ENCODE results near the gene OLFM2.
"Not testable (repeated sequence)": the region's sequence is repeated elsewhere in the genome, so short reads cannot be mapped to it uniquely, and the experiment has no call there.

Gene OLFM2

GRCh38 chr19:9834307-9834725 is 102.0 kb downstream of the OLFM2 start:
- H3K4me1 ChIP-seq (ENCODE audit: insufficient read depth, low read length) = peaks cover 5% of the 10 kb centered on the region; the same call in 1 of the 2 replicates
- peak overlapping the region; percentile 38; the same call in 1 of the 2 replicates for H3K9ac ChIP-seq (ENCODE audit: low read depth, low read length)

GRCh38 chr19:9828551-9829063 is 107.7 kb downstream of the OLFM2 start:
- Histone ChIP-seq H3K9ac (ENCODE audit: low read depth, low read length) (peak overlapping the region; percentile 91), H3K9me3 (ENCODE audit: control insufficient read depth, insufficient read depth, low read length) (no peaks in the 10 kb centered on the region), H3K36me3 (ENCODE audit: insufficient read depth, low read length) (peaks cover 9% of the 10 kb centered on the region), H3K4me1 (ENCODE audit: insufficient read depth, low read length) (no peaks in the 10 kb centered on the region; the same call in 1 of the 2 replicates)

More at GRCh38 chr19:9834307-9834725, 102.0 kb downstream of the OLFM2 start:
- peaks cover 13% of the 10 kb centered on the region for H3K36me3 ChIP-seq (ENCODE audit: insufficient read depth, low read length)
- H3K9me3 ChIP-seq (ENCODE audit: control insufficient read depth, insufficient read depth, low read length) = no peaks in the 10 kb centered on the region

DNA sequence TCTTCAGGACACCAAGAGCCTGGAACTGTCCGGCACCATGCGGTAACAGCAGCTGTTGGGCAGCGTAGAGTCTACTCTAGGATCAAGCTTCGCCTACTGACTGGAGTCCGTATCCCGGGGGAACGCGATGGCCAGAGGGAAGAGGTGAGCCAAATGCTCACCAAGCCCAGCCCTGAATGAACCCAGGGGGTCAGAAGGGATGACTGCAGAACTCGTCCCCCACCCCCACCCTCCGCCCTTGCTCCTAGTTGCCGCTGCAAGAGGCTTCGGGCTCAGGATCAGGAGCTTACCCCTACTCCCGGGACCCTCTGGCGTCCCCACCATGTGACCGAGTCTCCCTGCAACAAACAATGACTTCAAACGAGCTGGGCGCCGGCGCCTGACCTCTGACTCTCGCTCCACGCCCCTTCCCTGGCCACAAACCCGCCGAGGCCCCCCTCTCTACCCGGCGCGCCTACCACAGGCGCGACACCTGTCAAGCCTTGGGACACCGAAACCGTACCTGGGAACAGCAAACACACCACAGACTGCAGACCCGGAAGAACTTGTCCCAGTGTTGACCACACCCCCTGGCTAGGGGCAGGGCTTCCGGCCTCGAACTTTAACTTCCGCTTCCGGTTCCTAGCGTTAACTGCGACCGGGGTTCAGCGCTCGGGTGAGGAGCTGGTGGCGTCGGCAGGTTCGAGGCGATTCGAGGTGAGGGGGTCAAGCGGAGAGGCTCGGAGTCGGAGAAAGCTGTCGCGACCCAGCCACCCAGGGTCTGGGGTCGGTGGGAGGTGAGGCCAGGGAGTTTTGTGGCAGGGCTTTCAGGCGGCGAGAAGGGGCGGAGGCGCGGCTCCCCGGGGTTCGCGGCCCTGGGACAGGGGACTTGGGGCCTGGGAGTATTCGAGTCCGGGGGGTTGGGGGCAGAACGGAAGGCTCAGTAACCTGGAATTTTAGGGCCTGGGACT is 108.8 kb downstream of the OLFM2 start, which contains the start of gene UBL5:
Gene UBL5 (plus strand): TSS at position 630 of the 950 bp plus-strand sequence. CDS start 420 bp downstream, outside the sequence.
- H3K36me3 ChIP-seq (ENCODE audit: insufficient read depth, low read length) = peaks cover 9% of the 10 kb centered on the region
- H3K9ac ChIP-seq (ENCODE audit: low read depth, low read length) = peak within 1 kb of the TSS; percentile 91
- H3K9me3 ChIP-seq (ENCODE audit: control insufficient read depth, insufficient read depth, low read length) = no peaks in the 10 kb centered on the region
- H3K4me1 ChIP-seq (ENCODE audit: insufficient read depth, low read length) = no peaks in the 10 kb centered on the region; the same call in 1 of the 2 replicates

DNA sequence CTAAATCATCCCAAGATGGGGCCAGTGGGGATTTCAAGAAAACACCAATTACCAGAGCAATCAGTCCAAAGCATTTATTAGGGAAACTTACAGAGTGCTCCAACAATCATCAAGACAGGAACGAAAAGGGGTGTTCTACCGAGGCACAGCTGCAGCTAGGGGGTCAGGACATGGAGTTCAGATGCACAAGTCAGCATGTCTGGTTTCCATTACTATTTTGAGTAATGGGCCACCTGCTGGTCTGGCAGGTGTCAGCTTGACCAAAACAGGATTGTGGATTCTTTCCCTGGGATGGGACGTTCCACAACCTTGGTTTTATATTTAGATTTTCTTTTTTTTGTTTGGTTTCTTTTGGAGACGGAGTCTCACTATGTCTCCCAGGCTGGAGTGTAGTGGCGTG is 112.5 kb downstream of the OLFM2 start:
- H3K9ac ChIP-seq (ENCODE audit: low read depth, low read length) = no peak overlapping the region
- H3K4me1 ChIP-seq (ENCODE audit: insufficient read depth, low read length) = no peaks in the 10 kb centered on the region; the same call in 1 of the 2 replicates
- no peaks in the 10 kb centered on the region for H3K36me3 ChIP-seq (ENCODE audit: insufficient read depth, low read length)
- no peaks in the 10 kb centered on the region for H3K9me3 ChIP-seq (ENCODE audit: control insufficient read depth, insufficient read depth, low read length)

GRCh38 chr19:9820034-9820433 is 116.3 kb downstream of the OLFM2 start:
- not testable (repeated sequence) for H3K4me1 ChIP-seq (ENCODE audit: insufficient read depth, low read length); H3K36me3 ChIP-seq (ENCODE audit: insufficient read depth, low read length); H3K9me3 ChIP-seq (ENCODE audit: control insufficient read depth, insufficient read depth, low read length)
- H3K9ac ChIP-seq (ENCODE audit: low read depth, low read length) = peak overlapping the region; percentile 32; the same call in 1 of the 2 replicates

- Histone ChIP-seq H3K9ac (ENCODE audit: low read depth, low read length) (peak overlapping the region; percentile 32; the same call in 1 of the 2 replicates), H3K9me3 (ENCODE audit: control insufficient read depth, insufficient read depth, low read length) (no peaks in the 10 kb centered on the region), H3K4me1 (ENCODE audit: insufficient read depth, low read length) (no peaks in the 10 kb centered on the region), H3K36me3 (ENCODE audit: insufficient read depth, low read length) (no peaks in the 10 kb centered on the region)
Observed at GRCh38 chr19:9819596-9819909, 116.8 kb downstream of the OLFM2 start.

- Histone ChIP-seq H3K4me1 (ENCODE audit: insufficient read depth, low read length) (no peaks in the 10 kb centered on the region), H3K36me3 (ENCODE audit: insufficient read depth, low read length) (no peaks in the 10 kb centered on the region), H3K9ac (ENCODE audit: low read depth, low read length) (peak within 1 kb of the TSS; percentile 74), H3K9me3 (ENCODE audit: control insufficient read depth, insufficient read depth, low read length) (no peaks in the 10 kb centered on the region)
Observed at GRCh38 chr19:9818734-9819595, 117.3 kb downstream of the OLFM2 start, which contains the start of gene FBXL12. Gene FBXL12 (minus strand): TSS chr19:9819079. CDS start chr19:9818813, 266 bp downstream.

- H3K4me1 ChIP-seq (ENCODE audit: insufficient read depth, low read length) = no peaks in the 10 kb centered on the region
- no peaks in the 10 kb centered on the region for H3K36me3 ChIP-seq (ENCODE audit: insufficient read depth, low read length)
- no peaks in the 10 kb centered on the region for H3K9me3 ChIP-seq (ENCODE audit: control insufficient read depth, insufficient read depth, low read length)
- peak overlapping the region; percentile 74 for H3K9ac ChIP-seq (ENCODE audit: low read depth, low read length)
Observed at GRCh38 chr19:9818175-9818733, 118.1 kb downstream of the OLFM2 start.

GRCh38 chr19:9811139-9811538 is 125.2 kb downstream of the OLFM2 start:
- Histone ChIP-seq H3K9me3 (ENCODE audit: control insufficient read depth, insufficient read depth, low read length) (no peaks in the 10 kb centered on the region), H3K4me1 (ENCODE audit: insufficient read depth, low read length) (no peaks in the 10 kb centered on the region), H3K9ac (ENCODE audit: low read depth, low read length) (no peak overlapping the region), H3K36me3 (ENCODE audit: insufficient read depth, low read length) (peaks cover 7% of the 10 kb centered on the region; the same call in 1 of the 2 replicates)

DNA sequence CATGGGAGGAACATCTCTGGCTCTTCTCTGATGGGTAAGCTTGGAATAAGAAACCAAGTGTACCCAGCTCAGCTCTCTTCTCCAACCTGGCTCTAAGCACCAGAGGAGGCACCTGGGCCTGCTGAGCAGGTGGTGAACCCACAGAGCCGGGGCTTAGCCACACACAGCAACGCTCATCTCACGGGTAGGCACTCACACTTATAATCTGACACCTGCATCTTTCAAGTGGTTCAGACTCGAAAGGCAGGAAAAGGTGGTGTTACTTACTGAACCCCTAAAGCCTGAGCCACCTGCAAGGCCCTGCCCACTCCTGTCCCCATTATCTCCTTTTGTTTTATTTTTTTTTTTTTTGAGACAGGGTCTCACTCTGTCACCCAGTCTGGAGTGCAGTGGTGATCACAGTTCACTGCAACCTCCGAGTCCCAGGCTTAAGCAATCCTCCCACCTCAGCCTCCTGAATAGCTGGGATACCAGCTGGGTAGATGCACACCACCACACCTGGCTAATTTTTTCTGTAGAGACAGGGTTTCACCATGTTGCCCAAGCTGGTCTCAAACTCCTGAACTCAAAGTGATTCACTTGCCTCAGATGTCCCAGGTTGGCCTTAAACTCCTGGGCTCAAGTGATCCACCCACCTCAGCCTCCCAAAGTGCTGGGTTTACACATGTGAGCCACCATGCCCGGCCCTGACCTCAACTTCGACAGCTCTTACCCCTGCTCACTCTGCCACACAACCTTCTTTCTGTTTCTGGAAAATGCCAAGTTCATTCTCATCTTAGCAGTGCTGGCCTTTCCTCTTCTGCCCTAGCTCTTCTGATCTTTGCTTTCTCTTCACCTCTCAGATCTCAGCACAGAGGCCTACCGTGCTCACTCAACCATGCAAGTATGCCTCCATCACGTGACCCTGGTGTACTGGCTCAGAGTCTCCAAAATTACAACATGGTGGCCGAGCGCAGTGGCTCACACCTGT is 127.2 kb downstream of the OLFM2 start:
- Histone ChIP-seq H3K4me1 (ENCODE audit: insufficient read depth, low read length) (no peaks in the 10 kb centered on the region), H3K36me3 (ENCODE audit: insufficient read depth, low read length) (peaks cover 7% of the 10 kb centered on the region; the same call in 1 of the 2 replicates), H3K9me3 (ENCODE audit: control insufficient read depth, insufficient read depth, low read length) (no peaks in the 10 kb centered on the region), H3K9ac (ENCODE audit: low read depth, low read length) (no peak overlapping the region)

DNA sequence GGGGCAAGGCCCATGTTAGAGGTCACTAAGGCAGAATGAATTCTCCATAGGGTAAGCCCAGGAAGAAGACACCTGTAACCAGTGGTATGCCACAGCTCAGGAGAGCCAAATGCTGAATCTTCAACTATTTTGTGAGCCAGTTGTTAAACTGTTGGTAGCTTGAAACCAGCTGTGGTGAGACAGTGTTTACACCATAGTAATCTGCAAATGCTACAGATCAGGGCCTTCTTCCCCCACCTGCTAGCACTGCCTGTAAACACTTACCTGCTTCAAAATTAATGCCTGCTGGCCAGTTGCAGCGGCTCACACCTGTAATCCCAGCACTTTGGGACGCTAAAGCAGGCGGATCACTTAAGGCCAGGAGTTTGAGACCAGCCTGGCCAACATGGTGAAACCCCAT is 129.5 kb downstream of the OLFM2 start:
- no peak overlapping the region for H3K9ac ChIP-seq (ENCODE audit: low read depth, low read length)
- no peaks in the 10 kb centered on the region for H3K4me1 ChIP-seq (ENCODE audit: insufficient read depth, low read length)
- H3K9me3 ChIP-seq (ENCODE audit: control insufficient read depth, insufficient read depth, low read length) = no peaks in the 10 kb centered on the region
- H3K36me3 ChIP-seq (ENCODE audit: insufficient read depth, low read length) = peaks cover 7% of the 10 kb centered on the region; the same call in 1 of the 2 replicates
